ENCODE measurements around the gene PTPN4. TPM values are rescaled to one million over a fixed set of nuclear protein-coding genes. Genes with fewer than 3 reads are reported as not detected.

PTPN4 gene
- total RNA-seq, 1 experiment from 2014 or later = 80.5 TPM

DNA sequence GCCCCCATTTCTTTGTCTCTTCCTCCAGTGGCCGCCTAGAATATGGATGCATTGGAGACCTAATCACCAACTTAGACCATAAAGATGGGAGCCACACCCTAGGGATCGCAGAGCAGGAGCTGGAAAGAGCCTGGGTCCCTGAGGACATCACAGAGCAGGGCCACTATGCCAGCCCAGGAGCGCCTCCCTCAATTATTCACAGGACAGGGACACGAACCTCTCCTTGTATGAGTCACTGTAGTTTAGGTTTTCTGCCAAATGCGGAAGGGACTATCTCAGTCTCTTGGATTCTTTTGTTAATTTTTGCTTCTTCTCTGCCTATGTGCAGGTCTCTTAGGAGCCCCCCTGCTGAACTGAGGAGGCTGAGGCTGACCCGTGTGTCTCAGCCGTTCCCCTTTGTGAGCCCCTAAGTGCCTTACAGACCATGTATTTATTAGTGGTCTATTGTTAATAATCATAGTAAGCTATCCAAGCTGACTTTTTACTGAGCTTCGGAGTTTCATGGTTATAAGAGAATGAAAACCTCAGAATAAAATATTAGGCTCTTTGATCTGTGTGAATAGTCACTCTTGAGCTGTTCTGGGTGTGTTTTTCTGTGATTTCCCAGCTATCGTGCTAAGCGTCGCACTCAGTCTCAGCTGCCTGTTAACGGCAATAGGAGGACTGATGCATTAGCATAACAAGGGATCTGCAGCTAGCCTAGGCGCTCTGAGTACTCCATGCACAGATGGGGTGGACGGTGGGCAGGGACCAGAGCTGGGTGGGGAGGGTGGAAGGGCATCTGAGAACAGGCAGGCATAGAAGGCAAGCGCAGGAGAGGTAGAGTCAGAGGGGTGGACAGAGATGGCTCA lies 12.7 kb upstream of the PTPN4 start:
- no peak overlapping the region for H2BK5ac ChIP-seq (ENCODE audit: insufficient read length, low read length)
- Mint-ChIP-seq H3K4me3 (no peak overlapping the region), H3K36me3 (ENCODE audit: insufficient read depth in 1 of 3, low read depth in 3 of 3) (no peaks in the 10 kb centered on the region), H3K27me3 (ENCODE audit: low read depth) (peaks cover 5% of the 10 kb centered on the region), H3K9me3 (no peaks in the 10 kb centered on the region), H3K4me1 (peaks cover 16 to 21% of the 10 kb centered on the region in 2 experiments), H3K27ac (no peak overlapping the region; a peak in 1 of 7 replicates)
- H3K9ac ChIP-seq (ENCODE audit: extremely low read depth, insufficient read length, low read length) = no peak overlapping the region
- no peak overlapping the region for H2BK120ac ChIP-seq (ENCODE audit: low read depth, low read length, poor library complexity, severe bottlenecking)
- no peak overlapping the region for H4K8ac ChIP-seq (replicated peaks; ENCODE audit: insufficient read length, low read depth, low read length)
- H3K4ac ChIP-seq (ENCODE audit: low read depth, low read length) = no peak overlapping the region
- 0 out of 2 replicates have a peak, but pooled peaks cover 2% of the 10 kb centered on the region for H3K4me1 ChIP-seq (ENCODE audit: insufficient read depth, low read length)
- no peaks in the 10 kb centered on the region for H4K20me1 ChIP-seq (ENCODE audit: control insufficient read depth, insufficient read depth, insufficient read length)
- H3K14ac ChIP-seq (ENCODE audit: insufficient read depth, low read length) = no peak overlapping the region
- H2BK15ac ChIP-seq (ENCODE audit: low read depth, low read length) = no peak overlapping the region
- H3K79me2 ChIP-seq (ENCODE audit: insufficient read depth, low read length) = no peaks in the 10 kb centered on the region
- H3K23me2 ChIP-seq (ENCODE audit: insufficient read length, low read depth, low read length, poor library complexity, severe bottlenecking) = no peaks in the 10 kb centered on the region
- no peak overlapping the region for H2BK12ac ChIP-seq (ENCODE audit: insufficient read length, low read depth, low read length)
- no CpG with 5 or more reads among the region's 15 CpGs for whole genome bisulfite sequencing (ENCODE audit: extremely low coverage, insufficient read length, low lambda C conversion rate)
- DNase-seq = no peak
- H3K27me3 ChIP-seq (ENCODE audit: insufficient read depth, low read length) = no peaks in the 10 kb centered on the region
- no peak overlapping the region for H4K5ac ChIP-seq (ENCODE audit: insufficient read length, low read depth, low read length)
- H4K91ac ChIP-seq (ENCODE audit: insufficient read length, low read depth, low read length) = no peak overlapping the region
- no peak overlapping the region for H3T11ph ChIP-seq (ENCODE audit: low read length)
- H3K23ac ChIP-seq (ENCODE audit: insufficient read length, low read depth, low read length) = no peak overlapping the region
- no peak overlapping the region for H3K56ac ChIP-seq (ENCODE audit: insufficient read length, low read depth, low read length)
- TF ChIP-seq, protein P1, sequence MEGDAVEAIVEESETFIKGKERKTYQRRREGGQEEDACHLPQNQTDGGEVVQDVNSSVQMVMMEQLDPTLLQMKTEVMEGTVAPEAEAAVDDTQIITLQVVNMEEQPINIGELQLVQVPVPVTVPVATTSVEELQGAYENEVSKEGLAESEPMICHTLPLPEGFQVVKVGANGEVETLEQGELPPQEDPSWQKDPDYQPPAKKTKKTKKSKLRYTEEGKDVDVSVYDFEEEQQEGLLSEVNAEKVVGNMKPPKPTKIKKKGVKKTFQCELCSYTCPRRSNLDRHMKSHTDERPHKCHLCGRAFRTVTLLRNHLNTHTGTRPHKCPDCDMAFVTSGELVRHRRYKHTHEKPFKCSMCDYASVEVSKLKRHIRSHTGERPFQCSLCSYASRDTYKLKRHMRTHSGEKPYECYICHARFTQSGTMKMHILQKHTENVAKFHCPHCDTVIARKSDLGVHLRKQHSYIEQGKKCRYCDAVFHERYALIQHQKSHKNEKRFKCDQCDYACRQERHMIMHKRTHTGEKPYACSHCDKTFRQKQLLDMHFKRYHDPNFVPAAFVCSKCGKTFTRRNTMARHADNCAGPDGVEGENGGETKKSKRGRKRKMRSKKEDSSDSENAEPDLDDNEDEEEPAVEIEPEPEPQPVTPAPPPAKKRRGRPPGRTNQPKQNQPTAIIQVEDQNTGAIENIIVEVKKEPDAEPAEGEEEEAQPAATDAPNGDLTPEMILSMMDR (conservative IDR thresholded peaks at IDR 0.05) = no peak
- H3K27ac ChIP-seq (ENCODE audit: insufficient read length, low read depth, low read length) = no peak overlapping the region
- no peaks in the 10 kb centered on the region for H3K79me1 ChIP-seq (ENCODE audit: insufficient read depth, low read depth, low read length, poor library complexity, severe bottlenecking)
- no peak overlapping the region for H3K4me2 ChIP-seq (ENCODE audit: insufficient read depth, insufficient read length, low read length)
- no peak overlapping the region for H2AFZ ChIP-seq (ENCODE audit: low read length)
- H2AK5ac ChIP-seq (ENCODE audit: insufficient read length, low read length) = no peak overlapping the region
- H3K9me3 ChIP-seq (ENCODE audit: control insufficient read depth, low read depth, low read length) = no peaks in the 10 kb centered on the region
- H2BK20ac ChIP-seq (ENCODE audit: low read depth, low read length, poor library complexity, severe bottlenecking) = no peak overlapping the region
- no peak overlapping the region for H3K18ac ChIP-seq (ENCODE audit: insufficient read length, low read depth, low read length)
